Islet precursor cell (in vitro differentiated cells): ENCODE data around the gene GPC6.

Experiments
- DNase-seq: peaks from one replicate; pipeline ENCODE4 v3.0.0-alpha.2; 2018

GPC6 gene

GRCh38 chr13:93708308-93709075, 481.9 kb downstream of the GPC6 start:
- no peak for DNase-seq

- no peak for DNase-seq
These were observed 483.1 kb downstream of the GPC6 start for GRCh38 chr13:93709506-93710244.

- DNase-seq: no peak
These were observed 487.6 kb downstream of the GPC6 start for GRCh38 chr13:93714171-93714570.

- no peak for DNase-seq
These were observed 489.3 kb downstream of the GPC6 start for GRCh38 chr13:93715866-93716265.

GRCh38 chr13:93716623-93717022, 490.0 kb downstream of the GPC6 start:
- no peak for DNase-seq

GRCh38 chr13:93721483-93721882, 494.9 kb downstream of the GPC6 start:
- no peak for DNase-seq

- DNase-seq: no peak
These were observed 496.7 kb downstream of the GPC6 start for GRCh38 chr13:93723316-93723715.

GRCh38 chr13:93724187-93724586, 497.6 kb downstream of the GPC6 start:
- no peak for DNase-seq

- peak; percentile 63 for DNase-seq
These were observed 499.8 kb downstream of the GPC6 start for GRCh38 chr13:93726173-93726957.

- no peak for DNase-seq
These were observed 500.9 kb downstream of the GPC6 start for GRCh38 chr13:93727211-93728141.

- DNase-seq: no peak
These were observed 502.8 kb downstream of the GPC6 start for GRCh38 chr13:93729383-93729782.

GRCh38 chr13:93730780-93731179, 504.2 kb downstream of the GPC6 start:
- no peak for DNase-seq

- no peak for DNase-seq
These were observed 505.6 kb downstream of the GPC6 start for GRCh38 chr13:93732186-93732585.

- DNase-seq: no peak
These were observed 509.5 kb downstream of the GPC6 start for GRCh38 chr13:93736081-93736480.

- no peak for DNase-seq
These were observed 510.3 kb downstream of the GPC6 start for GRCh38 chr13:93736909-93737308.

GRCh38 chr13:93740334-93740733, 513.7 kb downstream of the GPC6 start:
- no peak for DNase-seq

- no peak for DNase-seq
These were observed 517.4 kb downstream of the GPC6 start for GRCh38 chr13:93744033-93744432.

GRCh38 chr13:93744886-93745285, 518.3 kb downstream of the GPC6 start:
- no peak for DNase-seq

- DNase-seq: no peak
These were observed 519.3 kb downstream of the GPC6 start for GRCh38 chr13:93745884-93746283.

- DNase-seq: no peak
These were observed 520.0 kb downstream of the GPC6 start for GRCh38 chr13:93746589-93746988.

- no peak for DNase-seq
These were observed 524.1 kb downstream of the GPC6 start for GRCh38 chr13:93750676-93751075.

GRCh38 chr13:93751117-93751516, 524.5 kb downstream of the GPC6 start:
- DNase-seq: no peak
